Measurements from ENCODE around the gene PCSK4. TPM values are rescaled to one million over a fixed set of nuclear protein-coding genes. Genes with fewer than 3 reads are reported as not detected.

Gene PCSK4
- total RNA-seq, 2 experiments from 2014 or later: 4.4 to 4.7 TPM

DNA sequence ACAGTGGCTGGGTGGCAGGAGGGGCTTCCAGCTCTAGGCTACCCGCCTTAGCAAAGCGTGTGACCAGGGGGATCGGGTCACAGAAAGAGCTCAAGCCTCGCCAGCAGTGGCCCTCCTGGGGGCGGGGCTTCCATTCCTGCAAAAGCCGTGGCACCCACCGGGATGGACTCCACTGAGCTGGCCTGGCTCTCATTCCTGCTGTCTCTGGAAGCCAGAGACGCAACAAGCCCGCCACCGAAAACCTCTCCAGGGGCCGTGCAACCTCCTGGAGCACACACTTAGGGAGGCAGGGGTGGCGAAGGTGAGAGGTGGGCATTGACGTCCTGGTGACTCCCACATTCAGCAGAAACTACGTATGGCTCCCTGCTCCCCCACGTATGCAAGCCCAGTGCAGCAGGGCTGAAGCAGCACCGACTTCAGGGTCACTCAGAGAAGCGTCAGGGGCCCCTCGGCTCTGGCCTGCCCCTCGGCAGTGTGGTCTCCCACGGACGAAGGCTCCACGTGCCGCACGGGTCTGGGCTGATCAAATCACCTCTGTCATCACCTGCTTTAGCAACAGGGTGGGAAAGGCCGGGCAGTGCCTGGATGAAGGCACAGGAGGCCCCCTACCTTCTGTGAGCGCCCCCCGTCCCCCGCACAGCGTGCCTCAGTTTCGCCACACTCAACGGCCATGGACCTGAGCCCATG lies 14.3 kb downstream of the PCSK4 start:
- POLR2A ChIA-PET: interaction anchor here (0.8 to 1.2 kb wide), 2 partner anchors 33 to 177 kb away, joined by 3 to 4 read pairs; no protein-coding TSS in a partner anchor
- Mint-ChIP-seq H3K27me3 (peaks cover 8% of the 10 kb centered on the region), H3K27ac (no peak overlapping the region), H3K4me1 (ENCODE audit: low read depth) (peaks cover 26% of the 10 kb centered on the region), H3K4me3 (no peak overlapping the region), H3K36me3 (ENCODE audit: low read depth) (peaks cover 8% of the 10 kb centered on the region), H3K9me3 (no peaks in the 10 kb centered on the region)
- no peak for ATAC-seq
- no peak for DNase-seq
- TF ChIP-seq, protein P1, sequence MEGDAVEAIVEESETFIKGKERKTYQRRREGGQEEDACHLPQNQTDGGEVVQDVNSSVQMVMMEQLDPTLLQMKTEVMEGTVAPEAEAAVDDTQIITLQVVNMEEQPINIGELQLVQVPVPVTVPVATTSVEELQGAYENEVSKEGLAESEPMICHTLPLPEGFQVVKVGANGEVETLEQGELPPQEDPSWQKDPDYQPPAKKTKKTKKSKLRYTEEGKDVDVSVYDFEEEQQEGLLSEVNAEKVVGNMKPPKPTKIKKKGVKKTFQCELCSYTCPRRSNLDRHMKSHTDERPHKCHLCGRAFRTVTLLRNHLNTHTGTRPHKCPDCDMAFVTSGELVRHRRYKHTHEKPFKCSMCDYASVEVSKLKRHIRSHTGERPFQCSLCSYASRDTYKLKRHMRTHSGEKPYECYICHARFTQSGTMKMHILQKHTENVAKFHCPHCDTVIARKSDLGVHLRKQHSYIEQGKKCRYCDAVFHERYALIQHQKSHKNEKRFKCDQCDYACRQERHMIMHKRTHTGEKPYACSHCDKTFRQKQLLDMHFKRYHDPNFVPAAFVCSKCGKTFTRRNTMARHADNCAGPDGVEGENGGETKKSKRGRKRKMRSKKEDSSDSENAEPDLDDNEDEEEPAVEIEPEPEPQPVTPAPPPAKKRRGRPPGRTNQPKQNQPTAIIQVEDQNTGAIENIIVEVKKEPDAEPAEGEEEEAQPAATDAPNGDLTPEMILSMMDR (IDR thresholded peaks at IDR 0.05): no peak
- intact Hi-C loops (cut with micrococcal nuclease): no loop called here
- CTCF ChIA-PET: interaction anchor here (1.1 to 1.5 kb wide), 3 partner anchors 26 to 195 kb away, joined by 3 read pairs; partner anchors contain the start of gene APC2

DNA sequence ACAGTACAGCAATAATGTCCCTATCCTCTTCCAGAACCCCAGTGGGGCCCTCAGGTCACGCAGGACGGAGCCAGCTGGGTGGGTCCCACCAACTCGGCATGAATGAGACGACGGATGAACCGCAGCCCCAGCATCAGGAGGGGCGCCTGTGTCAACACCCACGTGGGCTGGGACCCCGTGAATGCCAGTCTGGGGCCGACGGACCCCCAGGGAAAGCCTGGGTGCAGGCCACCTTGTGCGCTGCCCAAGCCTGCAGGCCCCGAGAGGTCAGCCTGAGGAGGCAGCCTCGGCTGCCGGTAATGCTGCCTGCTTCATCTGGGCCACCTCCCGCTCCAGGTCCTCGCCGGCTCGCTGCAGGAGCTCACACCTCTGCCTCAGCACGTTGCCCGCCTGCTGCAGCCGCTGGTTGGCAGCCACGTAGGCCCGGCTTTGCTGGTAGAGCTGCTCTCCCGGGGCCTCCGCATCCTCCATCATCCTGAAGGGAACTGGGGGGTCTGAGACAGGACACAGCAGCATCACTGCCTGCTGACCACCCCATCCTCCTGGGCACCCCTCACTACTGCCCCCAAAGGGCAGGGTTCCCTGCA lies 15.3 kb downstream of the PCSK4 start:
- ATAC-seq: no peak
- no peak overlapping the region for H3K27ac Mint-ChIP-seq
- no peaks in the 10 kb centered on the region for H3K9me3 Mint-ChIP-seq
- CTCF ChIA-PET: interaction anchor here (1.1 to 1.5 kb wide), 3 partner anchors 25 to 196 kb away, joined by 3 read pairs; partner anchors contain the start of gene APC2
- no peak for DNase-seq
- H3K4me3 Mint-ChIP-seq: no peak overlapping the region
- peaks cover 29% of the 10 kb centered on the region for H3K4me1 Mint-ChIP-seq (ENCODE audit: low read depth)
- POLR2A ChIA-PET: interaction anchor here (0.8 to 1.2 kb wide), 2 partner anchors 32 to 178 kb away, joined by 3 to 4 read pairs; no protein-coding TSS in a partner anchor
- intact Hi-C loops (cut with micrococcal nuclease): no loop called here
- H3K36me3 Mint-ChIP-seq (ENCODE audit: low read depth): peaks cover 8% of the 10 kb centered on the region
- TF ChIP-seq, protein P1 (IDR thresholded peaks at IDR 0.05): no peak
- peaks cover 11% of the 10 kb centered on the region for H3K27me3 Mint-ChIP-seq

DNA sequence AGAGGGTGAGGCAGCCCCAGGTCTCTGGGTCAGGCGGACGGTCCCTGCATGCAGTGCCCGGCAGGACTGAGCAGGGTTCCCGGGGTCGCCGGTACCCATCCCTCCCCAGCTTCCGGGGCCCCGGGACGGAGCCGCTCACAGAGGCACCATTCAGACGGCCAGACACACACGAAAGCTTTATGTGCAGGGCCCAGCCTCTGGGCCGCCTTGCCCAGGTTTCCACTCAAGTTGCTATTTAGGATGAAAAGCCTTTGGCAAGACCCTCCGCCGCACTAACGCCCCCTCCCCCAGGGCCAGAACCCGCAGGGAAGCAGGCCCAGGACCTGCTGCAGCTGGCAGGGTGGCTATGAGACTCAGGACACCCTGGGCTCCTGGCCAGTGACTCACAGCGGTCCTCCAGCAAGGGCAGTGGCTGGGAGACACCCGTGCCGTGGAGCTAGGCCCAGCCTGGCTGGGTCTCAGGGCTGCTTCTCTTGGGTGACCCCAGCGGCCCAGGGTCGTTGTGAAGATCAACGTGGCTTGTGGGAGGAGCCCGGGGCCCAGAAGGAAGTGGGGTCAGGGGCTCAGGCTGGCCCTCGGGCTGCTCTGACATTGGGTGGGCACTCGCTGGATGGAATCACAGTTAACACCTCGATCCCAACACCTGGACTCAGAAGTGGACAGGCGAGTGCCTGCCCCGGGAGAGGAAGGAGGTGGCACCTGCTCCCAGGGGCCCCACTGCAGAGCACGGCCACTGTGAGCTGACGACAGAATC lies 16.0 kb downstream of the PCSK4 start:
- H3K4me1 Mint-ChIP-seq (ENCODE audit: low read depth): peaks cover 28% of the 10 kb centered on the region
- no peak overlapping the region for H3K4me3 Mint-ChIP-seq
- no peaks in the 10 kb centered on the region for H3K9me3 Mint-ChIP-seq
- peaks cover 7% of the 10 kb centered on the region for H3K36me3 Mint-ChIP-seq (ENCODE audit: low read depth)
- intact Hi-C loops (cut with micrococcal nuclease): no loop called here
- no peak for DNase-seq
- H3K27me3 Mint-ChIP-seq: peaks cover 11% of the 10 kb centered on the region
- POLR2A ChIA-PET: interaction anchor here (1.1 to 1.8 kb wide), 2 partner anchors 17 to 32 kb away, joined by 3 to 6 read pairs; no protein-coding TSS in a partner anchor
- no peak overlapping the region for H3K27ac Mint-ChIP-seq
- CTCF ChIA-PET: interaction anchor here (1.3 to 1.5 kb wide), 2 partner anchors 30 to 197 kb away, joined by 3 read pairs; no protein-coding TSS in a partner anchor
- TF ChIP-seq, protein P1 (IDR thresholded peaks at IDR 0.05): no peak
- ATAC-seq: no peak

DNA sequence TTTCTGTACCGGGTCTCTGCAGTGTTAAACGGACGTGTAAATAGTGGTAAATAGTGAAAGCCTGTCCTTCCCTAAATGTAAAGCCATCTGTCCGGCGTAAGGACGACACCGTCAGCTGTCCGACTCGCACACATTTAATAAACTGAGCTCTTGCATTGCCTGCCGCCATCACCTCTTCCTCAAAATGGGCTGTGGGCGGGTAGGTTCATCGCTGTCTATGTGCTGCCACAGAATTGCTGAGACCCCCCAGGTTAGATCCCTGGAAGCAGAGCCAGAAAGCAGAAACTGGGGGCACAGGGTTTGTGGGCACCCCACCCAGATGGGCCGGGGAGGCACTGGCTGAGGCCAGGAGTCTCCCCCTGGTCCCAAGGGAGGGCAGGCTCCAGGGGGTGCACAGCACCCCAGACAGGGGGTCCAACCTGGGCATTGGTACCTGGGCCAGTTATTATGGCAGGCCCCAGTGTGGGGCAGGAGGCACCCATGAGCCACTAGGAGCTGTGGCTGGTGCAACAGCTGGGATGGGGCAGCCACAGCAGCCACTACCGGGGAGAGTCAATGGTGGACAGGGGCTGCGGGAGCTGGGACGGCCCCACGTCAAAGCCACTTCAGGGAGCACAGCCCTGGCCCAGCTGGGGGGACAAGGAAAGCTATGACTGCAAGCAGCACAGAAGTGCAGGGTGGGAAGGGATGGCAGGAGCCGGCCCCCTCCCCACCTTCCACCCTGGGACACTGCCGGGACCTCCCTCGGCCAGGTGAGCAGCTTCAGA lies 16.9 kb downstream of the PCSK4 start:
- Mint-ChIP-seq H3K9me3 (no peaks in the 10 kb centered on the region), H3K4me1 (ENCODE audit: low read depth) (peaks cover 24% of the 10 kb centered on the region), H3K27ac (no peak overlapping the region), H3K27me3 (peaks cover 11% of the 10 kb centered on the region), H3K36me3 (ENCODE audit: low read depth) (peaks cover 5% of the 10 kb centered on the region), H3K4me3 (no peak overlapping the region)
- TF ChIP-seq, protein P1 (IDR thresholded peaks at IDR 0.05): no peak
- ATAC-seq: no peak
- intact Hi-C loops (cut with micrococcal nuclease): no loop called here
- no peak for DNase-seq
- ChIA-PET CTCF (no interaction called here), POLR2A (interaction anchor here (0.8 to 1.8 kb wide), 3 partner anchors 16 to 157 kb away, joined by 3 to 6 read pairs (median 4); no protein-coding TSS in a partner anchor)
